ENCODE data around the gene RBM10. TPM values are rescaled to one million over a fixed set of nuclear protein-coding genes. Genes with fewer than 3 reads are reported as not detected.

Gene RBM10
- total and polyA plus RNA-seq, 2 donors (not counting 3 experiments of a cell fraction or from before 2014, with no cell fraction given): 37.3 to 51.5 TPM

GRCh38 chrX:47177079-47177478 lies 32.1 kb downstream of the RBM10 start:
- no peaks in the 10 kb centered on the region for H3K79me2 ChIP-seq (ENCODE audit: control insufficient read depth, insufficient read depth, low read length)
- ChIA-PET CTCF (no interaction called here), POLR2A (no interaction called here)
- no peaks in the 10 kb centered on the region for H3K27me3 ChIP-seq (ENCODE audit: control insufficient read depth in 2 of 2, insufficient read depth in 2 of 2, low read length in 2 of 2)
- FAIRE-seq (no peak), DNase-seq (ENCODE audit: low read depth, low spot score) (no peak)
- no peak overlapping the region for H3K4me3 ChIP-seq (replicated peaks in 1 of 3; ENCODE audit: insufficient read depth in 1 of 3, low read depth in 1 of 3, low read length in 3 of 3)
- BruUV-seq (replicated peaks): no TSS peak
- H2AFZ ChIP-seq (ENCODE audit: low read depth, low read length): no peak overlapping the region
- peaks cover 0 to 51% of the 10 kb centered on the region in 2 experiments for H3K36me3 ChIP-seq (ENCODE audit: control insufficient read depth in 2 of 2, extremely low read depth in 1 of 2, insufficient read depth in 2 of 2, low read length in 2 of 2)
- H4K20me1 ChIP-seq (replicated peaks; ENCODE audit: control insufficient read depth, extremely low read depth, insufficient read depth, low read length): no peaks in the 10 kb centered on the region
- no peaks in the 10 kb centered on the region for H3K9me1 ChIP-seq (replicated peaks; ENCODE audit: control insufficient read depth, extremely low read depth, insufficient read depth, low read length)
- H3K9me3 ChIP-seq (replicated peaks; ENCODE audit: control insufficient read depth, insufficient read depth, low read length): no peaks in the 10 kb centered on the region
- no peak overlapping the region for H3K27ac ChIP-seq (ENCODE audit: insufficient read depth, low read depth, low read length)
- TF ChIP-seq MAX (IDR thresholded peaks at IDR 0.05; ENCODE audit: insufficient read depth, insufficient read length) (no peak), MYC (IDR thresholded peaks at IDR 0.05; ENCODE audit: low read depth, low read length) (no peak), CTCF (IDR thresholded peaks at IDR 0.05; ENCODE audit: extremely low read depth in 1 of 2, insufficient read depth in 1 of 2, low read depth in 1 of 2, low read length in 2 of 2) (no peak), POLR2A (IDR thresholded peaks at IDR 0.05; ENCODE audit: low read depth, low read length) (no peak), JUN (IDR thresholded peaks at IDR 0.05; ENCODE audit: borderline replicate concordance, insufficient read depth, insufficient read length, low read depth) (no peak), POLR2AphosphoS5 (IDR thresholded peaks at IDR 0.05; ENCODE audit: insufficient read depth, low read depth, low read length) (no peak), FOS (IDR thresholded peaks at IDR 0.05; ENCODE audit: borderline replicate concordance, insufficient read depth, low read length) (no peak), GATA2 (IDR thresholded peaks at IDR 0.05; ENCODE audit: insufficient read depth, insufficient read length, low read depth, low read length) (no peak), EZH2 (IDR thresholded peaks at IDR 0.05; ENCODE audit: borderline replicate concordance, low read depth, low read length, severe bottlenecking) (no peak)
- H3K4me1 ChIP-seq (ENCODE audit: control insufficient read depth, extremely low read depth, insufficient read depth, low read length): no peaks in the 10 kb centered on the region
- no peak overlapping the region for H3K9ac ChIP-seq (replicated peaks; ENCODE audit: extremely low read depth, insufficient read depth, low read length)
- intact Hi-C loops (cut with micrococcal nuclease): no loop called here
- H3K4me2 ChIP-seq (ENCODE audit: insufficient read depth, low read length): no peak overlapping the region
- dilution Hi-C loops (cut with MboI; ENCODE audit: extremely low pct_ligation_motif_present, low sequenced_read_pairs): no loop called here

Measured in endothelial cell of umbilical vein (primary cell).